Memory B cell (primary cell): ENCODE results near the gene FAM50B.

Experiments
- ATAC-seq: fragments of 150-1000 bp; cut with Tn5 transposase; 2 replicates; pipeline ENCODE4 v1.10.0; 2021; ENCODE audit warnings: low read depth, mild to moderate bottlenecking, moderate library complexity
- DNase-seq, 2 donors: peaks; one replicate each; pipeline ENCODE4 v3.0.0; 2022; ENCODE audit warnings: low spot score in 2 of 2
- H3K27ac Mint-ChIP-seq: one replicate; pipeline ENCODE4 v1.8.0; 2022; ENCODE audit warnings: mild to moderate bottlenecking, moderate library complexity, mixed read lengths
- H3K27me3 Mint-ChIP-seq: one replicate; pipeline ENCODE4 v1.8.0; 2022; ENCODE audit warnings: mixed read lengths
- H3K36me3 Mint-ChIP-seq: one replicate; pipeline ENCODE4 v1.8.0; 2022; ENCODE audit warnings: mild to moderate bottlenecking, mixed read lengths
- H3K4me1 Mint-ChIP-seq: one replicate; pipeline ENCODE4 v1.8.0; 2022; ENCODE audit warnings: mixed read lengths
- H3K4me3 Mint-ChIP-seq: one replicate; pipeline ENCODE4 v1.8.0; 2022; ENCODE audit warnings: mild to moderate bottlenecking, moderate library complexity, mixed read lengths
- H3K9me3 Mint-ChIP-seq: one replicate; pipeline ENCODE4 v1.8.0; 2022; ENCODE audit warnings: mixed read lengths

FAM50B gene

GRCh38 chr6:3894590-3895311 lies 45.6 kb downstream of the FAM50B start:
- H3K36me3 Mint-ChIP-seq, result no peaks in the 10 kb centered on the region
- peaks cover 10% of the 10 kb centered on the region for H3K27me3 Mint-ChIP-seq
- H3K9me3 Mint-ChIP-seq, result no peaks in the 10 kb centered on the region
- ATAC-seq (no peak), DNase-seq (no peak)
- H3K4me3 Mint-ChIP-seq, result no peak overlapping the region
- no peak overlapping the region for H3K27ac Mint-ChIP-seq
- H3K4me1 Mint-ChIP-seq, result no peaks in the 10 kb centered on the region

- Mint-ChIP-seq H3K4me3 (no peak overlapping the region), H3K4me1 (no peaks in the 10 kb centered on the region), H3K27me3 (peaks cover 12% of the 10 kb centered on the region), H3K9me3 (no peaks in the 10 kb centered on the region), H3K27ac (no peak overlapping the region), H3K36me3 (no peaks in the 10 kb centered on the region)
- DNase-seq (no peak), ATAC-seq (no peak)
Observed at GRCh38 chr6:3895312-3895653, 46.1 kb downstream of the FAM50B start.

DNA sequence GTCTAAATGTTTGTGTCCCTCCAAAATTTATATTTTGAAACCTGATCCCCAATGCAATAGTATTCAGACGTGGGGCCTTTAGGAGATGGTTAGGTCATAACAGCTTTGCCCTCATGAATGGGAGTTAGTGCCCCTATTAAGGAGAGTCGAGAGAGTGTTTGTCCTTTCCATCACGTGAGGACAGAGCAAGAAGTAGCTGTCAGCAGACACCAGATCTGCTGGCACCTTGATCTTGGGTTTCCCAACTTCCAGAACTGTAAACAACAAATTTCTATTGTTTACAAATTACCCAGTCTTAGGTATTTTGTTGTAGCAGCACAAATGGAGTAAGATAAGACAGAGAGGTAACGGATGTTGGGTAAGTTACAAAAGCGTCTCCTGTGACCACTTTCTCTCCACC lies 46.6 kb downstream of the FAM50B start:
- Mint-ChIP-seq H3K4me3 (no peak overlapping the region), H3K27ac (no peak overlapping the region)
- ATAC-seq, result no peak

GRCh38 chr6:3898265-3898994 lies 49.3 kb downstream of the FAM50B start:
- Mint-ChIP-seq H3K4me3 (no peak overlapping the region), H3K27ac (no peak overlapping the region), H3K9me3 (no peaks in the 10 kb centered on the region)

More for the DNA sequence above, 46.6 kb downstream of the FAM50B start:
- no peaks in the 10 kb centered on the region for H3K4me1 Mint-ChIP-seq
- no peaks in the 10 kb centered on the region for H3K9me3 Mint-ChIP-seq
- H3K27me3 Mint-ChIP-seq, result peaks cover 12% of the 10 kb centered on the region
- H3K36me3 Mint-ChIP-seq, result no peaks in the 10 kb centered on the region
- DNase-seq, result no peak

DNA sequence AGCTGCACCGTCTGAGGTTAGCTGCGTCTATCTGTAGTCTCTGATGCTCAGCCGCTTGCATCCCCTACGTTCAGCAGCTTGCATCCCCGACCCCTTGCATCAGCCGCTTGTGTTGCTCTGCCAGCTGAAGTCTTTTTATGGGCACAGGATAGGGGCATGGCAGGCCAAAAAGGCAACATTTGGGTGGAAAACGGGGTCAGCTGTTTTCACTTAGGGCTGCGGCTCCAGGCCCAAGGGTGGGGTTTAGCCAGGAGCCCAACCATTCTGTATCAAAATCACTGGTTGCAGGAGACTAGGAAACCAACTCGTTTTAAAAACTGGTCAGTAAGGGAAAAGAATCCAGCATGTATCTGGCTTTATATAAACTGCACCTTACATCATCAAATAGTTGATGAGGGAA lies 49.9 kb downstream of the FAM50B start:
- no peak for DNase-seq
- Mint-ChIP-seq H3K36me3 (no peaks in the 10 kb centered on the region), H3K27ac (no peak overlapping the region), H3K4me1 (no peaks in the 10 kb centered on the region), H3K9me3 (no peaks in the 10 kb centered on the region), H3K27me3 (peaks cover 12% of the 10 kb centered on the region), H3K4me3 (no peak overlapping the region)
- no peak for ATAC-seq

More at GRCh38 chr6:3898265-3898994, 49.3 kb downstream of the FAM50B start:
- Mint-ChIP-seq H3K36me3 (no peaks in the 10 kb centered on the region), H3K27me3 (peaks cover 12% of the 10 kb centered on the region), H3K4me1 (no peaks in the 10 kb centered on the region)
- DNase-seq (no peak), ATAC-seq (no peak)

DNA sequence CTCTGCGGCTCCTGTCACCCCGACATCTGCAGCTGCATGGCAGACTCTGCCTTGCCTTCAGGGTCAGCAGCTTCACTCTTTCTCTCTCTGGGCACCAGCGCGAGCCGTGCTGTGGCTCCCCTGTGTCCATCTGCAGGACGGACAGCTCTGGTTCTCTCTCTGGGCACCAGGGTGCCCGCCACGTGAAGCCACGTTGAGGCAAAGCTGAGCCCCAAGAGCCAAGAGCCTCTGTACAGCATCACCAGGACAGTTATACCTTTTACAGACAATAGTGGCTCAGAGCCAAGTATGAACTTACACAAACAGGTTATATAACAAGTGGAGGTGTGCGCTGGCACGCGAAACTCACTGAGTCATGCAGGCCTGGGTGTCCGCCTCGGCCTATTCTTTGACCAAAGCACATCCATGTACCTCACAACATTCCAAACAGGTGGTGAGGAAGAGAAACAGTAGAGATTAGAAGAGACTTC lies 50.8 kb downstream of the FAM50B start:
- Mint-ChIP-seq H3K27ac (no peak overlapping the region), H3K4me3 (no peak overlapping the region), H3K9me3 (no peaks in the 10 kb centered on the region), H3K27me3 (peaks cover 12% of the 10 kb centered on the region), H3K4me1 (no peaks in the 10 kb centered on the region), H3K36me3 (no peaks in the 10 kb centered on the region)
- no peak for DNase-seq
- no peak for ATAC-seq
